Psoas muscle (tissue), 8 donors: Measurements from ENCODE around the gene KRT73. TPM values are rescaled to one million over a fixed set of nuclear protein-coding genes. Genes with fewer than 3 reads are reported as not detected.

Experiments used
- ATAC-seq, 4 donors: fragments of 200-7000 bp; cut with Tn5 transposase; one replicate each; pipeline ENCODE4 v1.9.1; 2020; ENCODE audit warnings: moderate library complexity in 3 of 4, mild to moderate bottlenecking in 2 of 4
- DNase-seq, 2 donors: peaks; one replicate each; pipeline ENCODE4 v3.0.0-alpha.2; 2020
- H3K27ac ChIP-seq: fragments of 200-600 bp; one replicate; pipeline ENCODE4 v1.8.0; 2022
- H3K27me3 ChIP-seq, 3 donors: fragments of 200-600 bp in 1 of 3; one replicate each; pipeline versions ENCODE4 v1.6.1 to v1.8.0; 2013 to 2022; ENCODE audit warnings: low read length in 2 of 3, mild to moderate bottlenecking in 2 of 3, moderate library complexity in 1 of 3; ENCODE audit not compliant: insufficient read depth in 3 of 3
- H3K36me3 ChIP-seq, 2 donors: fragments of 200-600 bp in 1 of 2; one replicate each; pipeline versions ENCODE4 v1.6.1 to v1.8.0; 2013 to 2022; ENCODE audit warnings: low read depth in 1 of 2, mild to moderate bottlenecking in 1 of 2, moderate library complexity in 1 of 2; ENCODE audit not compliant: insufficient read depth in 1 of 2
- H3K4me1 ChIP-seq: fragments of 200-600 bp; one replicate; pipeline ENCODE4 v1.8.0; 2022
- H3K4me3 ChIP-seq: fragments of 200-600 bp; one replicate; pipeline ENCODE4 v1.8.0; 2022; ENCODE audit warnings: mild to moderate bottlenecking
- H3K9me3 ChIP-seq: fragments of 200-600 bp; one replicate; pipeline ENCODE4 v1.8.0; 2022
- CTCF ChIP-seq: fragments of 200-600 bp; IDR thresholded peaks from one replicate; pipeline ENCODE4 v1.8.0; 2022; ENCODE audit warnings: antibody characterized with exemption
- whole genome bisulfite sequencing, 3 donors: extraction: QIAGEN DNeasy Blood & Tissue Kit; methylation state at CpG; one replicate each; pipeline versions ENCODE4 v1.1.6 to v1.1.7; 2013; 5-methylcytosine and 5-hydroxymethylcytosine counted together
- intact Hi-C, 2 donors: fragments of 100-400 bp; cut with DNase I; formaldehyde crosslinking; loops; one replicate each; pipeline versions ENCODE4 v1.11.0 to v1.14.2; 2022
- polyA plus RNA-seq, 3 donors: library from polyadenylated mRNA; stranded (reverse); fragments of 200-250 nt; gene quantifications; one replicate each; pipeline ENCODE4 v1.2.3, GENCODE V29; 2013
- total RNA-seq, 4 donors: library from RNA; stranded (reverse); fragmentation: NEBNext Ultra II Directional in 2 of 4; extraction: Animal tissue kit (Norgen Biotek cat#: 25700) in 2 of 4; gene quantifications; one replicate each; pipeline versions ENCODE4 v1.2.1 to v1.2.4, GENCODE V29; 2021 to 2023
- donor health status: healthy with polysubstance abuse.
- donor health status: DM: no; HTN: no; CAD: no; lungs with moderate emphysema.
- donor health status: Bipolar disorder and iron deficiency.
- donor health status: healthy.
- donor health status: DM: yes; HTN: yes; CAD: no.
- donor health status: DM: no; HTN: no; CAD: no.
- donor health status: DM: no; HTN: no; CAD: no.
- donor health status: DM: yes; HTN: yes; CAD: no.

Gene KRT73
- total and polyA plus RNA-seq, 7 donors: not detected

GRCh38 chr12:52648012-52648550 lies 29.7 kb upstream of the KRT73 start:
- Histone ChIP-seq H3K4me3 (no peak overlapping the region), H3K9me3 (no peaks in the 10 kb centered on the region), H3K27ac (no peak overlapping the region), H3K27me3 (peaks cover 0 to 13% (median 4%) of the 10 kb centered on the region in 3 donors), H3K36me3 (no peaks in the 10 kb centered on the region), H3K4me1 (no peaks in the 10 kb centered on the region)
- intact Hi-C loops: no loop called here
- DNase-seq (no peak), ATAC-seq (no peak)
- WGBS, 3 donors: 92 to 97% (median 95%) methylated on average over 8 of the region's 8 CpGs
- TF ChIP-seq CTCF: no peak

GRCh38 chr12:52647601-52648000 lies 29.2 kb upstream of the KRT73 start:
- ATAC-seq: no peak
- WGBS, 3 donors: 91 to 93% (median 93%) methylated on average over 9 of the region's 9 CpGs
- H3K36me3 ChIP-seq: no peaks in the 10 kb centered on the region
- no peaks in the 10 kb centered on the region for H3K4me1 ChIP-seq
- no peak for DNase-seq
- peaks cover 0 to 10% (median 4%) of the 10 kb centered on the region in 3 donors for H3K27me3 ChIP-seq
- intact Hi-C loops: no loop called here
- no peak for TF ChIP-seq CTCF
- no peak overlapping the region for H3K4me3 ChIP-seq
- no peaks in the 10 kb centered on the region for H3K9me3 ChIP-seq
- no peak overlapping the region for H3K27ac ChIP-seq

GRCh38 chr12:52646613-52647012 lies 28.3 kb upstream of the KRT73 start:
- peaks cover 0 to 10% (median 8%) of the 10 kb centered on the region in 3 donors for H3K27me3 ChIP-seq
- H3K9me3 ChIP-seq: no peaks in the 10 kb centered on the region
- WGBS, 3 donors: 81 to 84% (median 82%) methylated on average over 12 of the region's 12 CpGs
- no peak overlapping the region for H3K4me3 ChIP-seq
- no peak for TF ChIP-seq CTCF
- intact Hi-C loops: no loop called here
- no peak for DNase-seq
- no peak for ATAC-seq
- no peaks in the 10 kb centered on the region for H3K4me1 ChIP-seq
- no peaks in the 10 kb centered on the region for H3K36me3 ChIP-seq
- H3K27ac ChIP-seq: no peak overlapping the region

- no peaks in the 10 kb centered on the region for H3K4me1 ChIP-seq
- no peak overlapping the region for H3K4me3 ChIP-seq
- no peak overlapping the region for H3K27ac ChIP-seq
- no peak for TF ChIP-seq CTCF
- H3K9me3 ChIP-seq: no peaks in the 10 kb centered on the region
- no peaks in the 10 kb centered on the region for H3K36me3 ChIP-seq
- intact Hi-C loops: no loop called here
- ATAC-seq (no peak), DNase-seq (no peak)
- WGBS, 3 donors: 50 to 69% (median 56%) methylated on average over 4 of the region's 4 CpGs
- H3K27me3 ChIP-seq: peaks cover 0 to 10% (median 8%) of the 10 kb centered on the region in 3 donors
Observed at GRCh38 chr12:52645982-52646381, 27.6 kb upstream of the KRT73 start.
